AG09309 (cell line): ENCODE data around the gene IVD.

Source experiments
- DNase-seq: peaks from one replicate; pipeline ENCODE4 v3.0.0-alpha.2; 2010; ENCODE audit warnings: low read depth
- H3K4me3 ChIP-seq: 2 replicates; pipeline ENCODE4 v1.5.1; 2011; ENCODE audit warnings: mild to moderate bottlenecking, low read depth, low read length, moderate library complexity; ENCODE audit not compliant: control insufficient read depth
- TF ChIP-seq, protein P1 (sequence below): IDR thresholded peaks from 2 replicates; pipeline ENCODE4 v1.5.1; 2011; ENCODE audit warnings: mild to moderate bottlenecking, low read depth, low read length, inconsistent platforms; ENCODE audit not compliant: insufficient read depth, control insufficient read depth; ENCODE audit errors: missing control alignments

The IVD gene

DNA sequence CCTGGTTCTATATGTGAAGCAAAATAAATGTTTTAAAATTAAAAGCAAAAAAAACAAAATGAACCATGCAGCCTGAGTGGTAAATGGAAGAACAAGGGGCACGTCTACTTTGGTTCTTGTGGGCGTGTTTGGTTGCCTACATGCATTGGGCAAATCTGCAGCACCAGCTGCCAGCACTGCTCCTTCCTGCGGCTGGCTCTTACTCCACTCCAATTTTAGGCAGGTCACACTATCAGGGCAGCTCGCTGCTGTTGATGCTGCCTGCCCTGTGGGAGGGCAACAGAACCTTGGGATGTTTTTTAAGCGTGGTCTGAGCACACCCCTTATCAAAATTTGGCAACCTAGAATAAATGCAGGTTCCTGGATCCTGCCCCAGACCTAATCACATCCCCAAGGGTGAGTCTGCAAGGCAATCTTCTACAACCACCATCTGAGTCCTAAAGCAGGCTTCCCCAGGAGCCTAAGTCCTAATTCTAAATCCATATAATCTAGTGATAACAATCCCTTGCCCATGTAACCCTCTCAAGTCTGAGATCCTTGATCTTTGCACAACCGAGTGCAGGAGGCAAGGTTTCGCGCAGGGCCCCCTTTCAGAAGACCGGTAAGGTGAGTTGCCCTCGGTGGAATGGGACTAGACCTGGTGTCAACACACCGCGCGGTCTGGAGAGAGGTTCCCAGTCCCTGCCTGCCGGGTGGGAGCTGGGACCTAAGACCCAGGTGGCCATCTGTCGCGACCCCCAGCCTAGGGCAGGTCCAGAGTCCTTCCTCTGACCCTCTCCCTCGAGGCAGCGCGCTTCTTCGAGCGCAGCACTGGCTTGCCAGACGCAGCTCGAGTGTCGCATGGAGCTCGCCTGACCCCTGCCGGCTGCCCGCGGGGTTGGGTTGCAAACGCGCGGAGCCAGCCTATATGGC is 15.9 kb downstream of the IVD start:
- no peak for DNase-seq
- H3K4me3 ChIP-seq, result no peak overlapping the region

DNA sequence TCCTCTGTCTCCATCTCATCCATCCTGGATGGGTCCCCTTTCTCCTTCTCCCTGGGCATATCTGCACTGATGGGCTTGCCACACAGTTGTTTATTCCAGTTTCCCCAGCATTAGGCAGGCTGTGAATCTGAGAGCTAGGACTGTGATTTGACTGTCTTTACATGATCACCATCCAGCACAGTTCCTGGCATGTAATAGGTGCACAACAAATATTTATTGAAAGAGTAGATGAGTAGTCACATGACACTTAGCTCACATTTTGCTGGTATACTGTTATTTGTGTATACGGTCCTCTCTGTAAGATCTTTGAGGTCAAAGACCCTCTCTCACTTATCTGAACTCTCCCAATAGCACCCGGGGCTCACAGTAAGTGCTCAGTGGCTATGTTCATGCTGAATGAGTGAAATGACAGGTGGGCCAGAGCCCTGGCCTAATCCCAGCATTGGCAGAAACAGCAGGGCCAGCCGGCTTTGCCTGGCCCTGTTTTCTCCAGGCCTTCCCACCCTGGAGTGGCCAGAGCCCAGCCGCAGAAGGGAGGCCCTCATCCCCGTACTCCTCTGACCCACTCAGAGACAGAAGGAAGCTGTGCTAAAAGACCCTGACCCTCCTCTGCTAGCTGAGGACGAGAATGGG is 19.0 kb downstream of the IVD start:
- TF ChIP-seq, protein P1, sequence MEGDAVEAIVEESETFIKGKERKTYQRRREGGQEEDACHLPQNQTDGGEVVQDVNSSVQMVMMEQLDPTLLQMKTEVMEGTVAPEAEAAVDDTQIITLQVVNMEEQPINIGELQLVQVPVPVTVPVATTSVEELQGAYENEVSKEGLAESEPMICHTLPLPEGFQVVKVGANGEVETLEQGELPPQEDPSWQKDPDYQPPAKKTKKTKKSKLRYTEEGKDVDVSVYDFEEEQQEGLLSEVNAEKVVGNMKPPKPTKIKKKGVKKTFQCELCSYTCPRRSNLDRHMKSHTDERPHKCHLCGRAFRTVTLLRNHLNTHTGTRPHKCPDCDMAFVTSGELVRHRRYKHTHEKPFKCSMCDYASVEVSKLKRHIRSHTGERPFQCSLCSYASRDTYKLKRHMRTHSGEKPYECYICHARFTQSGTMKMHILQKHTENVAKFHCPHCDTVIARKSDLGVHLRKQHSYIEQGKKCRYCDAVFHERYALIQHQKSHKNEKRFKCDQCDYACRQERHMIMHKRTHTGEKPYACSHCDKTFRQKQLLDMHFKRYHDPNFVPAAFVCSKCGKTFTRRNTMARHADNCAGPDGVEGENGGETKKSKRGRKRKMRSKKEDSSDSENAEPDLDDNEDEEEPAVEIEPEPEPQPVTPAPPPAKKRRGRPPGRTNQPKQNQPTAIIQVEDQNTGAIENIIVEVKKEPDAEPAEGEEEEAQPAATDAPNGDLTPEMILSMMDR, result no peak
- DNase-seq, result no peak

More for the DNA sequence above, 15.9 kb downstream of the IVD start:
- TF ChIP-seq, protein P1, result peak; percentile 97

GRCh38 chr15:40425681-40426080 is 20.1 kb downstream of the IVD start:
- TF ChIP-seq, protein P1, result no peak
- no peak for DNase-seq
- H3K4me3 ChIP-seq, result no peak overlapping the region

More for the DNA sequence above, 19.0 kb downstream of the IVD start:
- no peak overlapping the region for H3K4me3 ChIP-seq

GRCh38 chr15:40427188-40427587 is 21.6 kb downstream of the IVD start:
- no peak overlapping the region for H3K4me3 ChIP-seq
- DNase-seq, result no peak
- TF ChIP-seq, protein P1, result no peak

DNA sequence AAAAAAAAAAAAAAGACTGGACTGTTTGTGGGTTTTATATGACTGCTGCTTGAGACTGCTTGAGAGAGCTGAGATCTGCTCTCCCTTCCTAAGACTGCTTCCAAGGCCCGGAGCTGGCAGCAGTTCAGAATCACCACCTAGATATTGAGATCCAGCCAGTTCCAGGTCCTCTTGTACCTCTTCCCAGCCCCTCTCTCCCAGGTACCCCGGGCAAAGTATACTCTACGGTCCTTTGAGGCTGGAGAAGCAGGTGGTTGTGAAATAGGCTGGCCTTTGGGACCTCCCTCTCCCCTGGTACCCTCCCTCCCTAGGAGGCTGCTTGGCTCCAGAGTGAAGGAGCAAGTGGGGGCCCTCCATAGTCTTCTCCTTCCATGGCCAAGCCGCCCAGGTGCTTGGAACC is 22.6 kb downstream of the IVD start:
- no peak overlapping the region for H3K4me3 ChIP-seq
- TF ChIP-seq, protein P1, result no peak
- no peak for DNase-seq

DNA sequence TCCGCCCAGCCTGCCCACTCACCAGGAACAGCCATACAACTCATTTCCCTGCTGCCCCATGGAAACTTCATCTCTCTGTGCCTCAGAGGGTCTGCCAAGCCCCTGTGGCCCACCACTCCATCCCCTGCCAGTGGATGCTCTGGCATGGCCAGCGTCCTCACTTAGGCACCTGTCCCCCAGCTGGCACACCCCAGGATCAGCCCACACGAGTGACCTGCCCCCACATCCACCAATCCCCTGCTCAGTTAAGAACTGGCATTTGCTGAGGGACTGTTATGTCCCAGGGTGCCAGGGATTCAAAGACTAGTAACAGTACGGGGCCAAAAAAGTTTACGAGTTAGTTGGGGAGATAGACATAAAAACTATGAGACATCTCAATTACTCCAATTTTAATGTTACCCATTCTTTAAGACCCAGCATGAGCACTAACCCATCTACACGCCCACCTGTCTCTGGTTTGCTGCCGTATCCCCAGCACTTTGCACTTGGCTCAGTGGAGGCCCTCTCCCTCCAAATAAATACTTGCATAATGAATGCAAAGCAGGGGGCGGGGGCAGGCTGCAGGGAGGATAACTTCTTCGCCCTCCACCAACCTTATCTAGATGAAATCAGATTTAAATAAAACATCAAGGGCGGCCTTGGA is 23.6 kb downstream of the IVD start:
- TF ChIP-seq, protein P1, result no peak

More for the DNA sequence above, 23.6 kb downstream of the IVD start:
- DNase-seq, result no peak
- no peak overlapping the region for H3K4me3 ChIP-seq
